ENCODE measurements around the gene TEAD1. TPM values are rescaled to one million over a fixed set of nuclear protein-coding genes. Genes with fewer than 3 reads are reported as not detected.

TEAD1 gene
- total RNA-seq, 4 donors from 2014 or later: 127 to 165 (median 140) TPM

DNA sequence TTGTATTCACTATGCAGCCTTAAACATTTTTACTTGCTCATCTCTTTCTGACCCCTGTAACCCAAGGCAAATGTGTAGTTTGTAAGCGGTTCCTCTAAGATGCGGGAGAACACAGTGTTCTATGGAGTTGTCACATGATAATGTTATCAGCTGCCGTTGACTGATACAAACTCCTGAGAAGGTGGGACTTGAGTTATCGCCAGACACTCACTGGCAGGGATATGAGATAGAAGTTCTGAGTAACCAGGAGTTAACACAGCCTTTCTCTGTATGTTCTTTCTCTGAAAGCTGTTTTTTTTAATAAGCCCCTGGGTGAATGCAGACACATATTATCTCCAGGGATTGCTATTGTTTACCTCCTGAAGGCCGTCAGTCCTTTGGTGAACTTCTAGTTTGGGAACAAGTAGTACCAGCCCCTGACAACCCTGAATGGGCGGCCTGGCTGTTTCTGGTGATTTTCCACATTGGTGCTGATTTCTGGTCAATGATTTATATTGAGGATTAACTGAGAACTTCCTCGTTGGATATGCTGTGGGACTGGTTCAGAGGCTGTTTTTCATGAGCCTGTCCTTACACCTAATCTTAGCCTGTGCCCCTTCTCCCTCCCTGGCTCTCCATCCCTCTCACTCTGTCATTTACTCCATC, 179.6 kb downstream of the TEAD1 start:
- 47 to 57% methylated on average over 7 of the region's 7 CpGs for WGBS, 2 donors
- Histone ChIP-seq H3K27ac (peak overlapping the region; percentile 3 to 80 (median 43)), H3K36me3 (no peaks in the 10 kb centered on the region), H3K4me1 (peaks cover 0 to 38% (median 17%) of the 10 kb centered on the region in 4 donors), H3K27me3 (no peaks in the 10 kb centered on the region), H3K4me3 (no peak overlapping the region), H3K9me3 (no peaks in the 10 kb centered on the region)
- DNase-seq (ENCODE audit: low spot score in 2 of 2): peak in 1 of 2 donors; percentile 41
- TF ChIP-seq POLR2A (IDR thresholded peaks at IDR 0.05) (no peak), EP300 (IDR thresholded peaks at IDR 0.05) (peak in 1 of 2 donors; percentile 60)
- TF ChIP-seq, protein P1, sequence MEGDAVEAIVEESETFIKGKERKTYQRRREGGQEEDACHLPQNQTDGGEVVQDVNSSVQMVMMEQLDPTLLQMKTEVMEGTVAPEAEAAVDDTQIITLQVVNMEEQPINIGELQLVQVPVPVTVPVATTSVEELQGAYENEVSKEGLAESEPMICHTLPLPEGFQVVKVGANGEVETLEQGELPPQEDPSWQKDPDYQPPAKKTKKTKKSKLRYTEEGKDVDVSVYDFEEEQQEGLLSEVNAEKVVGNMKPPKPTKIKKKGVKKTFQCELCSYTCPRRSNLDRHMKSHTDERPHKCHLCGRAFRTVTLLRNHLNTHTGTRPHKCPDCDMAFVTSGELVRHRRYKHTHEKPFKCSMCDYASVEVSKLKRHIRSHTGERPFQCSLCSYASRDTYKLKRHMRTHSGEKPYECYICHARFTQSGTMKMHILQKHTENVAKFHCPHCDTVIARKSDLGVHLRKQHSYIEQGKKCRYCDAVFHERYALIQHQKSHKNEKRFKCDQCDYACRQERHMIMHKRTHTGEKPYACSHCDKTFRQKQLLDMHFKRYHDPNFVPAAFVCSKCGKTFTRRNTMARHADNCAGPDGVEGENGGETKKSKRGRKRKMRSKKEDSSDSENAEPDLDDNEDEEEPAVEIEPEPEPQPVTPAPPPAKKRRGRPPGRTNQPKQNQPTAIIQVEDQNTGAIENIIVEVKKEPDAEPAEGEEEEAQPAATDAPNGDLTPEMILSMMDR (IDR thresholded peaks at IDR 0.05): no peak

DNA sequence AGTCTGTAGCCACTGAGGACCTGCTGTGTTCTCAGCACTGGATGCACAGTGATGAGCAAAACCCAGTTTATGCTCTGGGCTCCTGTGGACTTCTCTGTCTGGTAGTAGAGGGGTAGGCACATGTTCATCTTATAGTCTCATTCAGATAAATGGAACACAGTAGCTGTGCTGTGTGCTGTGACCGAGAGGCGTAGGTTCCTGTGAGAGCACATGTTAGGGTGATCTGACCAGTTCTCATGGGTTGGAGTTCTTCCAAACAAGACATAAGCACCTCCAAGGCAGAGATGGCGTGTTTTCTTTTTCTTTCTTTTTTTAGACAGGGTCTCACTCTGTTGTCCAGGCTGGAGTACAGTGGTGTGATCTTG, 180.1 kb downstream of the TEAD1 start:
- peak overlapping the region; percentile 3 to 80 (median 43) for H3K27ac ChIP-seq

DNA sequence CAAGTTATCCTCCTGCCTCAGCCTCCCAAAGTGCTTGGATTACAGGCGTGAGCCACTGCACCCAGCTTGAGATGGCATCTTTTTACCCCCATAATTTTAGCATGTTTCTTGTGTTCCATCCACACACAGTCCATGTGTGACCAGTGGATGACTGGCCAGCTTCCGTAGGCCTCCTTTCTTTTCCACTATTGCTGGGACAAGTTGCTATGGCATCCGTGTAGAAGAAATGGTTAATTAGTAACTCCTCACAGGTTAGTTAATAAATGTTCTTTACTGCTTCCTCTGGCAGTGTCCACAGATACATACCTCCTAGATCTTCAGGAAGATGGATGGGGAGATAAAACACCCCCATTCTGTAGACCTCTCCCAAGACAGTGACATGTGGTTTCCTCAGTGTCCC, 180.6 kb downstream of the TEAD1 start:
- DNase-seq (ENCODE audit: low spot score in 2 of 2): no peak
- Histone ChIP-seq H3K4me1 (peaks cover 0 to 37% (median 17%) of the 10 kb centered on the region in 4 donors), H3K9me3 (no peaks in the 10 kb centered on the region), H3K27me3 (no peaks in the 10 kb centered on the region), H3K4me3 (no peak overlapping the region), H3K27ac (peak overlapping the region in 3 of 4 donors; percentile 24 to 80 (median 62)), H3K36me3 (no peaks in the 10 kb centered on the region)
- no peak for TF ChIP-seq POLR2A (IDR thresholded peaks at IDR 0.05)
- TF ChIP-seq EP300 (IDR thresholded peaks at IDR 0.05): no peak
- TF ChIP-seq, protein P1 (IDR thresholded peaks at IDR 0.05): no peak
- WGBS, 2 donors: 76 to 93% methylated on average over 3 of the region's 3 CpGs

More for the DNA sequence above, 180.1 kb downstream of the TEAD1 start:
- Histone ChIP-seq H3K4me3 (no peak overlapping the region), H3K27me3 (no peaks in the 10 kb centered on the region), H3K9me3 (no peaks in the 10 kb centered on the region), H3K4me1 (peaks cover 0 to 38% (median 17%) of the 10 kb centered on the region in 4 donors), H3K36me3 (no peaks in the 10 kb centered on the region)
- 75 to 78% methylated on average over 3 of the region's 3 CpGs for WGBS, 2 donors
- no peak for DNase-seq (ENCODE audit: low spot score in 2 of 2)
- TF ChIP-seq POLR2A (IDR thresholded peaks at IDR 0.05) (no peak), EP300 (IDR thresholded peaks at IDR 0.05) (no peak)
- TF ChIP-seq, protein P1 (IDR thresholded peaks at IDR 0.05): no peak

DNA sequence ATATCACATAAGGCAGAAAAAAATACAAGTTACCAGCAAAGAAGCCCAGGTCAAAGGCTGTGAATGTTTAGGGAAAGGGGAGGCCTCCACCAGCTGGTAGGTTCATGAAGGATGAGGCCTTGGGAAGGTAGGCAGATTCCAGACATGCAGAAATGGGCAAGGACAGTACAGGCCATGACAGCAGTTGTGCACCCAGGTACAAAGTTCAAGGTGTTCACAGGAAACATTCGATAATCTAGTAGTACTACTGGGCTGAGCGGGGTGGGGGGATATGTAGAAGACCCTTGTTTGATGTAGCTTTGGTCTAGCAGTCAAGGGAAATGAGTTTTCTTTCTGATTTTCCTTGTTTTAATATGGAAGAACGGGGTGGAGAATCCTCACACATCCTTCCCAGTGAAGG, 182.1 kb downstream of the TEAD1 start:
- WGBS, 2 donors: 60 to 90% methylated on average over 3 of the region's 3 CpGs
- Histone ChIP-seq H3K9me3 (no peaks in the 10 kb centered on the region), H3K27me3 (no peaks in the 10 kb centered on the region), H3K36me3 (no peaks in the 10 kb centered on the region), H3K27ac (peak overlapping the region in 1 of 4 donors; percentile 6), H3K4me1 (peaks cover 0 to 50% (median 17%) of the 10 kb centered on the region in 4 donors), H3K4me3 (no peak overlapping the region)
- no peak for DNase-seq (ENCODE audit: low spot score in 2 of 2)
- TF ChIP-seq POLR2A (IDR thresholded peaks at IDR 0.05) (no peak), EP300 (IDR thresholded peaks at IDR 0.05) (no peak)
- TF ChIP-seq, protein P1 (IDR thresholded peaks at IDR 0.05): no peak

DNA sequence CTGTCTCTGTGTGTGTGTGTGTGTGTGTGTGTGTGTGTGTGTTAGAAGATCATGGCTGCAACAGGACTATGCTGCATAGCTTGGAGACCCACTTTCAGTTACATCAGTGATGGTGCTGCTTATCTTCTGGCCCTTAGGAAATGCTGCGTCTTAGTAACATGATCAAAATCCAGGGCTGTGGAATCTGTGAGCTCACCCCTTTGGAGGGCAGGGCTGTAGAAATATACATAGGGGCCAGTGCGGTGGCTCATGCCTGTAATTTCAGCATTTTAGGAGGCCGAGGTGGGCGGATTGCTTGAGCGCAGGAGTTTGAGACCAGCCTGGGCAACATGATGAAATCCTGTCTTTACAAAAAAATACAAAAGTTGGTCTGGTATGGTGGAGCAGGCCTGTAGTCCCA, 183.4 kb downstream of the TEAD1 start:
- no peak for DNase-seq (ENCODE audit: low spot score in 2 of 2)
- H3K27me3 ChIP-seq: no peaks in the 10 kb centered on the region
- no peak overlapping the region for H3K4me3 ChIP-seq
- H3K36me3 ChIP-seq: no peaks in the 10 kb centered on the region
- H3K9me3 ChIP-seq: no peaks in the 10 kb centered on the region
- H3K4me1 ChIP-seq: peaks cover 0 to 54% (median 21%) of the 10 kb centered on the region in 4 donors
- TF ChIP-seq POLR2A (IDR thresholded peaks at IDR 0.05) (no peak), EP300 (IDR thresholded peaks at IDR 0.05) (no peak)
- TF ChIP-seq, protein P1 (IDR thresholded peaks at IDR 0.05): no peak
- H3K27ac ChIP-seq: no peak overlapping the region
- WGBS, 2 donors: 96 to 97% methylated on average over 5 of the region's 5 CpGs

Measured in tibial nerve (tissue), 4 donors.